Neural progenitor cell (in vitro differentiated cells): Measurements from ENCODE around the gene SP110.

Source experiments
- EZH2phosphoT487 ChIP-seq: fragments of 200-600 bp; sonication (generic); IDR thresholded peaks from 2 replicates; pipeline ENCODE4 v1.6.1; 2017; ENCODE audit warnings: antibody characterized with exemption
- TF ChIP-seq, protein P1 (sequence below): fragments of 200-600 bp; sonication (generic); IDR thresholded peaks from 2 replicates; pipeline ENCODE4 v1.5.1; 2017; ENCODE audit warnings: antibody characterized with exemption, mild to moderate bottlenecking

DNA sequence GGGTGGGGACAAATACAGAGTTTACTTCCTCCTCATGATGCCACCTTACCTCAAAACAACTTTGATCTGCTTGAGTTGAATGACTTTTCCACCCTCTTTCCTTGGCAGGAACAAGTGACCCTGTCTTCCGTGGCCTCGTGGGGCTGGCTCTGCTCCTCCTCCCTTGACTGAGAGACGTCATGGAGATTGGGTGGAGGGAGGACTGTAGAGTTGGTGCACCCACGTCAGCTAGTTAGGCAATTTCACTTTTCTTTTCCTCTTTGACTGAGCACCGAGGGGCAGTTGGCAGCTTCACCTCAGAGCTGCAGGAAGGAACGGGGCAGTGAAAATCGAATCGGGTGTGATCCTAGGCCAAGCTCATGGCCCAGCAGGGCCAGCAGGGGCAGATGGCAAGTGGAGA lies 5.7 kb upstream of the SP110 start, which contains the start of gene SP140:
- TF ChIP-seq, protein P1, sequence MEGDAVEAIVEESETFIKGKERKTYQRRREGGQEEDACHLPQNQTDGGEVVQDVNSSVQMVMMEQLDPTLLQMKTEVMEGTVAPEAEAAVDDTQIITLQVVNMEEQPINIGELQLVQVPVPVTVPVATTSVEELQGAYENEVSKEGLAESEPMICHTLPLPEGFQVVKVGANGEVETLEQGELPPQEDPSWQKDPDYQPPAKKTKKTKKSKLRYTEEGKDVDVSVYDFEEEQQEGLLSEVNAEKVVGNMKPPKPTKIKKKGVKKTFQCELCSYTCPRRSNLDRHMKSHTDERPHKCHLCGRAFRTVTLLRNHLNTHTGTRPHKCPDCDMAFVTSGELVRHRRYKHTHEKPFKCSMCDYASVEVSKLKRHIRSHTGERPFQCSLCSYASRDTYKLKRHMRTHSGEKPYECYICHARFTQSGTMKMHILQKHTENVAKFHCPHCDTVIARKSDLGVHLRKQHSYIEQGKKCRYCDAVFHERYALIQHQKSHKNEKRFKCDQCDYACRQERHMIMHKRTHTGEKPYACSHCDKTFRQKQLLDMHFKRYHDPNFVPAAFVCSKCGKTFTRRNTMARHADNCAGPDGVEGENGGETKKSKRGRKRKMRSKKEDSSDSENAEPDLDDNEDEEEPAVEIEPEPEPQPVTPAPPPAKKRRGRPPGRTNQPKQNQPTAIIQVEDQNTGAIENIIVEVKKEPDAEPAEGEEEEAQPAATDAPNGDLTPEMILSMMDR: no peak
- no peak for TF ChIP-seq EZH2phosphoT487
